H1 (cell line): ENCODE results near the gene SERPINE2. TPM values are rescaled to one million over a fixed set of nuclear protein-coding genes. Genes with fewer than 3 reads are reported as not detected.

Source experiments
- BCL11A ChIP-seq, 2 experiments: IDR thresholded peaks; one replicate each; pipeline ENCODE4 v1.6.1; 2011; ENCODE audit warnings: low read depth in 2 of 2, low read length in 2 of 2, mild to moderate bottlenecking in 2 of 2
- CBX8 ChIP-seq: fragments of 300-800, 300-1000 bp; sonication (generic); IDR thresholded peaks from 2 replicates; pipeline ENCODE4 v1.7.1; 2016; ENCODE audit warnings: low read depth, low read length, borderline replicate concordance
- JUND ChIP-seq: IDR thresholded peaks from 2 replicates; pipeline ENCODE4 v1.6.1; 2011; ENCODE audit warnings: mild to moderate bottlenecking, improper control_type of control experiment, low read length
- polyA plus RNA-seq, 7 experiments: library from polyadenylated mRNA; depleted of rRNA in 3 of 7; stranded (reverse) in 5 of 7; unstranded in 2 of 7; fragments of >200 nt in 5 of 7; fragments of 200-250 nt in 2 of 7; gene quantifications; 1 replicate in 5 of 7; 2 replicates in 1 of 7; 4 replicates in 1 of 7; pipeline versions ENCODE4 v1.2.1 to v1.2.3, GENCODE V29; 2011 to 2013; ENCODE audit warnings: missing spikeins in 2 of 7, mixed read lengths in 2 of 7
- total RNA-seq: library from RNA; stranded (reverse); fragmentation: NEBNext Ultra II Directional; extraction: Animal tissue kit (Norgen Biotek cat#: 25700); gene quantifications from 2 replicates; pipeline ENCODE4 v1.2.1, GENCODE V29; 2021
- TF ChIP-seq, protein P1 (sequence below): IDR thresholded peaks from 2 replicates; pipeline ENCODE4 v1.6.1; 2012; ENCODE audit warnings: inconsistent platforms

SERPINE2 gene
- total and polyA plus RNA-seq, 2 of the 8 experiments (the other 6 are each of a cell fraction or from before 2014, with no cell fraction given) = 26.2 to 76.0 TPM

DNA sequence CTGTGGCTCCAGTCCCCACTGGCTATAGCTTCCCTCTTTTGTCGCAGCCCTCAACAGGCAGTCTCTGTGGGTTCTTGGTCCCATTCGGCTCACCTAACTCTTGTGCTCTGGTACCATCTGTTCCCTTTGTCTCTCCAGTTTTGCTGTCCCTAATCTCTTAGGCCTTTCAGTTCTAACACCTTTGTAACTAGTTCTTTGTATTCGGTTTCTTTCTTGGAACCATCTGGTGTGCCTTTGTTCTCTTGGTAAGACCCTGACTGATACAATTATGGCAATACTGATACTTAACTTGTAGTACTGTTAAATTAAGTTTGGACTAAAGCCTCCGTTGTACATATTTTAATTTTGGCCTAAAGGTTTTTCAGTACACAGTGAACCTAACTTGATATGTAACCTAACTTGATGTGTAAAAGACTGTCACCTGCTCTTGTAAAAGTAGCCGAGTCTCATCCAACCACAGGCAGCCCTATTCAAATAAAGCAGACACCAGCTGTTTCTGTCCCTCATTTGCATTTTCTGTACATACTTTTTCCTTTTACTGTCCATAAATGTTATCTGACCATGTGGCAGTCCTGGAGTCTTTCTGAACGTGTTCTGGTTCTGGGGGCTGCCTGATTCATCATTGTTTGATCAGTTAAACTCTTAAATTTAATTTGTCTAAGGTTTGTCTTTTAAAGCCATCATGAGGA, 86.7 kb downstream of the SERPINE2 start (continued):
- TF ChIP-seq JUND = no peak
- TF ChIP-seq, protein P1, sequence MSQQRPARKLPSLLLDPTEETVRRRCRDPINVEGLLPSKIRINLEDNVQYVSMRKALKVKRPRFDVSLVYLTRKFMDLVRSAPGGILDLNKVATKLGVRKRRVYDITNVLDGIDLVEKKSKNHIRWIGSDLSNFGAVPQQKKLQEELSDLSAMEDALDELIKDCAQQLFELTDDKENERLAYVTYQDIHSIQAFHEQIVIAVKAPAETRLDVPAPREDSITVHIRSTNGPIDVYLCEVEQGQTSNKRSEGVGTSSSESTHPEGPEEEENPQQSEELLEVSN = no peak
- no peak for TF ChIP-seq BCL11A (IDR thresholded peaks at IDR 0.05; ENCODE audit: low read depth in 2 of 2, low read length in 2 of 2)
- no peak for TF ChIP-seq CBX8
